C4-2B (cell line): Measurements from ENCODE around the gene RUNX3.

ENCODE experiments used
- CTCF ChIP-seq: fragments of 450-650 bp; conservative IDR thresholded peaks from 2 replicates; pipeline ENCODE4 v1.5.1; 2017; ENCODE audit warnings: mild to moderate bottlenecking
- ZFX ChIP-seq: fragments of 450-650 bp; IDR thresholded peaks from 2 replicates; pipeline ENCODE4 v1.6.1; 2017

- TF ChIP-seq CTCF, result no peak
- no peak for TF ChIP-seq ZFX
These were observed 64.5 kb downstream of the RUNX3 start for GRCh38 chr1:24865587-24865986.
